Measurements from ENCODE around the gene ARMH3.

ARMH3 gene

GRCh38 chr10:101905251-101905650 lies 150.7 kb downstream of the ARMH3 start:
- DNase-seq (ENCODE audit: low spot score): no peak
- TF ChIP-seq CTCF (IDR thresholded peaks at IDR 0.05; ENCODE audit: extremely low read depth, insufficient read depth, missing control alignments): no peak
- in situ Hi-C loops (cut with MboI; ENCODE audit: low pct_unique_long_range_greater_than_20kb, low sequenced_read_pairs, unreplicated experiment): no loop called here

- DNase-seq (ENCODE audit: low spot score): peak; percentile 50
- no peak for TF ChIP-seq CTCF (IDR thresholded peaks at IDR 0.05; ENCODE audit: extremely low read depth, insufficient read depth, missing control alignments)
- in situ Hi-C loops (cut with MboI; ENCODE audit: low pct_unique_long_range_greater_than_20kb, low sequenced_read_pairs, unreplicated experiment): no loop called here
Measured at GRCh38 chr10:101903827-101904550, 152.0 kb downstream of the ARMH3 start.

- no peak for DNase-seq (ENCODE audit: low spot score)
- no peak for TF ChIP-seq CTCF (IDR thresholded peaks at IDR 0.05; ENCODE audit: extremely low read depth, insufficient read depth, missing control alignments)
- in situ Hi-C loops (cut with MboI; ENCODE audit: low pct_unique_long_range_greater_than_20kb, low sequenced_read_pairs, unreplicated experiment): no loop called here
Measured at GRCh38 chr10:101902820-101903145, 153.2 kb downstream of the ARMH3 start.

GRCh38 chr10:101902032-101902819 lies 153.7 kb downstream of the ARMH3 start:
- in situ Hi-C loops (cut with MboI; ENCODE audit: low pct_unique_long_range_greater_than_20kb, low sequenced_read_pairs, unreplicated experiment): no loop called here
- TF ChIP-seq CTCF (IDR thresholded peaks at IDR 0.05; ENCODE audit: extremely low read depth, insufficient read depth, missing control alignments): no peak
- DNase-seq (ENCODE audit: low spot score): peak; percentile 31

GRCh38 chr10:101901340-101901739 lies 154.6 kb downstream of the ARMH3 start:
- TF ChIP-seq CTCF (IDR thresholded peaks at IDR 0.05; ENCODE audit: extremely low read depth, insufficient read depth, missing control alignments): peak; percentile 16
- DNase-seq (ENCODE audit: low spot score): peak; percentile 57

GRCh38 chr10:101897633-101898032 lies 158.3 kb downstream of the ARMH3 start:
- in situ Hi-C loops (cut with MboI; ENCODE audit: low pct_unique_long_range_greater_than_20kb, low sequenced_read_pairs, unreplicated experiment): loop anchor here (10.0 kb wide), 2 partner anchors 53 to 107 kb away; partner anchors contain the start of gene KCNIP2
- TF ChIP-seq CTCF (IDR thresholded peaks at IDR 0.05; ENCODE audit: extremely low read depth, insufficient read depth, missing control alignments): no peak
- DNase-seq (ENCODE audit: low spot score): no peak

More at GRCh38 chr10:101901340-101901739, 154.6 kb downstream of the ARMH3 start:
- in situ Hi-C loops (cut with MboI; ENCODE audit: low pct_unique_long_range_greater_than_20kb, low sequenced_read_pairs, unreplicated experiment): no loop called here
